ENCODE data around the gene NHS.

Gene NHS

GRCh38 chrX:17456526-17456925, 81.5 kb downstream of the NHS start:
- DNase-seq: no peak

DNA sequence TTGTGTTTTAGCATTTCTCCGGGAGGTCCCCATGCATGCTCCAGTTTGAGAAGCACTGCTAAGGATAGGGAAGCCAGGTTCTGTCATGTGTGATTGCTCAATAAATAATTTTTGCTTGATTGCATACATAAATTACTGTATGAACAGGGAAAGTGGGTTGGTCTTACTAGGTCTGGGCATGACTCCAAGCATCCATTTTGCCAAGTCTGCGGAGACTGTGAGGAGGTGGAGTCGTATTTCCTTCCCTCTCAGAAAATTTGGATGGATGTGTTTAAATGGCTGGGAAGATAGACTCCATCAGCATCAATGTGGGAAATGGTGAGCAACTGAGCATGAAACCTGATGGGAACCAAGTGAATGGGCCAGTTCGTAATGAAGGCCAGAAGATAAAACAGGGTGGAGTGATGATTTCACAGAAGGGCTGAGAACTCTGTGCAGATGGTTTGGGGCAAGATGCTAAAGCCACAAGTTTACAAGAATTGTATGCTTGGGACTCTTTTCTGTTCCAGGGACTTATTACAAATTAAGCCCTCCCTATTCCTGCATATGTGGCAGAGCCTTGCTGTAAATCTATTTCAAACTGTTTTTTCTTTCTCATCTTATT, 84.1 kb downstream of the NHS start:
- DNase-seq: no peak

- no peak for DNase-seq
Measured at GRCh38 chrX:17459661-17460060, 84.7 kb downstream of the NHS start.

DNA sequence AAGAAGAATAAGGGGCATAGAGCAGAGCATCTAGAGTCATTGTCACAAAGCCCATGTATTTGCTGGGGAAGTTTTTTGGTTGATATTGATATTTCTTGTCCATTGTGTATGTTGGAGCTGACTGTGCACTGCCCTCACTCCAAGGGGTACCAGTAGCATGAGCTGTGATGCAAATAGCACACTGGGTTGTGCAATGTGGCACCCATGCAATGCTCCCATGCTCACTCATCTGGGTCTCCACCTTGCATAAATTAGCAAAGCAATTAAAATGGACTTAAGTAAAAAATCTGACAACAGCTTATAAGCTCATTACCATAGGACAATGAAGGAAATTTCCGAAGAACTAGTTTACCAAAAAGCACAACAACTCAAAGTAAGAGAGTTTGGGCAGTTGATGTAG, 87.9 kb downstream of the NHS start:
- no peak for DNase-seq

DNA sequence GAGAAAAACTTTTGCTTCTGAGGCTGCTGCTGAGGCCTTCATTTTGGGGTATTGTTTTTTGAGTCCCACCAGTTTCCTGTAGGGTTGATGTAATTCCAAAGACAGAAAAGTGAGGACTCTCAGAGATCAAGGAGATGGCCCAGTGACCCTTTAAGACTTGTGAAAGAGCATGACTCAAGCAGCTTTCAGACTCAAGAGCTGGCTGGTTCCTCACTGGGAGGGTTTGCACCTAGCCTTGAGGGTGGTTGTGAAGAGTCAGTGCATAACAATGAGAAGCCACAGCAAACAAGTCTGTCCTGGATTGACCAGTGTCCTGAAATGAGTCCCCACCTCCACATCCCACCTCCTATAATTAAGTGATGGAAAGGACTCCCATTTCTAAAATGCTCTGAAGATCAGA, 89.2 kb downstream of the NHS start:
- DNase-seq: no peak

DNA sequence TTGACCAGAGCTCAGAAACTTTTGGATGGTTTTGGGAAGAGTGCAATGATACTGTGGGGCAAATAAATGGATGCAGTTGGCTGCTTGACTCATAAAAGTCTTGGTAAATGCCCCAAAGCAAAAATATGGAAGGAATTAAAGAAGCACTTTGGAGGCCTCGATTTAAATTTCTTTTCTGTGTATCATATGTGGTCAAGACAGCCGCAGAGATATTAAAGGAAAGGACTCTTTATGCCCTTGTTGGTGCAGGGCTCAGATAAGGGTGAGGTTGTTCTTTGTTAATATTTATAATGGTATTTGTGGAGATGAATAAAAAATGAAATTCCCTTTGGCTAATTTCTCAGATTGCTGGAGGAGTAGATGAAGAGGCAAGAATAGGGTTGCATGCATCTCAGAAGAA, 90.2 kb downstream of the NHS start:
- no peak for DNase-seq

- DNase-seq: no peak
Measured at GRCh38 chrX:17465802-17466201, 90.8 kb downstream of the NHS start.

- no peak for DNase-seq
Measured at GRCh38 chrX:17470136-17470535, 95.1 kb downstream of the NHS start.

GRCh38 chrX:17471121-17471520, 96.1 kb downstream of the NHS start:
- DNase-seq: no peak

DNA sequence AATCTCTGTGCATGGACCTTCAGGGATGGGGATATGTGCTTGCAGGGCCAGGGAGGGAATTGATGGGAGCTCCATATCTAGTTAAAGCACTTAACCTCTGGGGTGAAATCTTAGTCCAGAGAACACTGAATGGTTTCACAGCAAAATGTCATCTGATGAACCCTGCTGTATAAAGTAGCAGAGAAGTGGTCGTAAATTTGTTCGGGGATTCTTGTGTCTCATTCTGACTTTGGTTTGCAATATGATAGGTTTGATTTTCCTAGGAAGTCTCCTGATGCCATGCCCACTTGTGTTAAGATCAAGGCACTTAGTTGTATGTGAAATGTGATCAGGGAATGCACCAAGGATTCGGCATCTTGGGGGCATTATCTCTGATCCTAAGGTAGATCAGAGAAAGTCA, 96.9 kb downstream of the NHS start:
- DNase-seq: no peak

DNA sequence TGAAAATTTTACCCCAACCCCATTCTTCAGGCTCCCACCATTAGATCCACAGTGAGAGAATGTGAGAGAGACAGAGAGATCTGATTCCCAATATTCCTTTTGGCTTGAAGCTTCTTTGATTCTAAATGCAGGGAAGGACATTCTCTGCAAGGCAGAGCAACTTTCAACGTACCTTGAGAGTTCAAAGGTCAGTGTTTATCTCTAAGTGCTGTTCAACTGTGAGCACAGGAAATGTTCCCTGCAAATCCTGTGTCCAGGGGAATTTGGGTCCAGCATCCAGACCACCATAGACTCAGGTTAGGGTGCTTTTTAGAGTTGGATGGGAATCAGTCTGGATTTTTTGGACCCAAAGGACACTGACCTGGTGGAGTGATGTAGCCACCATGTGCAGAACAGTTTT, 97.4 kb downstream of the NHS start:
- DNase-seq: no peak

GRCh38 chrX:17473021-17473420, 98.0 kb downstream of the NHS start:
- DNase-seq: no peak

GRCh38 chrX:17474892-17475291, 99.9 kb downstream of the NHS start:
- no peak for DNase-seq

DNA sequence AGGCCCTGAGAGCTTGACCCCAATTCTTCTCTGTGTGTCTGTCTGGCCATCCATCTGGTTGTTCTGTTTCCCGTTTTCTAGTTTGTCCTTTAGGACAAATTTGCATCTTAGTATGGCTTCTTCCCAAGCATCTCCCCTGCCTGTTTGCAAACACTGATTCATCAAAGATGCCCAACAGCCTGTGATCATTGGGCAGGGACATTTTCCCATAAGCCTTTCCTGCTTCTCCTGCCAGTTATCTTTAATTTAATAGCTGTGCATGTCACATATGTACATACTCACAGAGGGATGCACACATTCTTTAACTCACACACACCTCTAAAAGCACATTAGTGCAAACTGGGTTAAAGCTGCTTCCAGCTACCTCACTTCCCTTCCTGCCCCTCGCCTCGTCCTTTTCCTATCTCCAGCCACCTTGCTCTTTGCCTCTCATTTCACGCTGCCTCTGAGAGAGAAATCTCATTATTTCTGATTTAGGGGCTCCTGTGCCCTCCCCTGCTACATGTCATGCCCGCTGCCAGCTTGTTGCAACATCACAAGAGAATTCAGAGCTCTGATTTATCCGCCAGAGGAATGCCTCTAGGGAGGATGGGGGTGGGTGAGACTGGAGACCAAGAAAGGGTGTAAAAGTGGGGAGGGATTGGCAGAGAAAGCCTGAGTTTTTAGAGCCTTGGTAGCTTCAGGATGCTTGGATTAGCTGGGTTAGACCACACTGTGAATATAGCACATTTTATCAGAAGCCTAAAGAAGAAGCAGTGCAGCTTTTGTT, 100.6 kb downstream of the NHS start:
- DNase-seq: no peak

DNA sequence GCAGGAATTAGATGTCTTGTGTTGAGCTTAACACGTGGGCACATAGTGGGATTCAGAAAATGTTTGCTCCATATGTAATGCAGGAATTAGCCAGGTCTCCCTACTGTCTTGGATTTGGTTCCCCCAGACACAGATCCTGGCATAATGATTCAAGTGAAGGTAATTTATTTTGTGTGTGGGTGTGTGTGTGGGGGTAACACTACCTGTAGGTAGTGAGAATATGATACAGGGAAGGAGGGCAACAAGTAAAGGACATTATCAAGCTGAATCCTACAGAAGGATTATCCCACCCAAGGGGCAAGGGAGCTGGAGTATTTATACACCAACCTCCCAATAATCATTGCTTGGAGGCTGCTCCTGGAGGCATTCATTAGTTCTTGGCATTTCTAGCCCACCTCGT, 101.4 kb downstream of the NHS start:
- no peak for DNase-seq

GRCh38 chrX:17481086-17481485, 106.1 kb downstream of the NHS start:
- no peak for DNase-seq

GRCh38 chrX:17484592-17484991, 109.6 kb downstream of the NHS start:
- DNase-seq: no peak

DNA sequence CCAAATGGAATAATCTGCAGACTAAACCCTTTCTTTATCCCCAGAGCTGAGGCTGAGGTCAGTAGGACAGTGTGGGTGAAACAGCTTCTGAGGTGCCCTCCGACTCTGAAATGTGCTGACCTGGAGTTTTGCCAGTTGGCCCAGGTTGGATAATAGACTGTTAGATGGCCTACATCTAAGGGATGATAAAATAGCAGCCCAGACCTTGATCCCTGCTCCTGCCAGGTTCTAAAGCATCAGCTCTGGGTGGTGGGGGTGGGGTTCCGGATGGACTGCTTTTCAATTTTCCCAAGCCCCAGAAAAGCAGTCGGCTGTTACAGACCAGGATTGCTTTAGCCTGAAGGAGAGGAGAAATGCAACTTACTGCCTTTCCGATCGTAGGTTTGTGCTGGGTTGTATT, 110.4 kb downstream of the NHS start:
- no peak for DNase-seq

DNA sequence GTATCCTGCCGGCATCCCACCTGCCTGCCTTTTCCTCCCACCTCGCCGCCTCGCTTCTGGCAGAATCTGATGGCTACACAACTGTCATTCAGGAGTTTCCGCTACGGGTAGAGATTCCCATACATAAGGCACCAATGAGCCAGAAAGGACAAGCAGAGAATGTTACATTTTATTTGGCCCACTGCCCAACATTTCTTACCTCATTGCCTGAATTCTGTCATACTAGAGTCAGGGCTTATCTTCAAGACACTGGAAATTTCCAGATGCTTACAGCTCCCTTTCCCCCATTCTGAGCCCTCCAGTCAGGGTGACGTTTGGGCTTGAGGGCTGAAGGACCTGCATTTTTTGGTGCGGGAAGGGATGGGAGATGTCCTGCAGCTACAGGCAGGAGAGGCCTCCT, 113.0 kb downstream of the NHS start:
- no peak for DNase-seq

- DNase-seq: no peak
Measured at GRCh38 chrX:17494216-17494615, 119.2 kb downstream of the NHS start.

GRCh38 chrX:17495052-17495451, 120.1 kb downstream of the NHS start:
- no peak for DNase-seq

DNA sequence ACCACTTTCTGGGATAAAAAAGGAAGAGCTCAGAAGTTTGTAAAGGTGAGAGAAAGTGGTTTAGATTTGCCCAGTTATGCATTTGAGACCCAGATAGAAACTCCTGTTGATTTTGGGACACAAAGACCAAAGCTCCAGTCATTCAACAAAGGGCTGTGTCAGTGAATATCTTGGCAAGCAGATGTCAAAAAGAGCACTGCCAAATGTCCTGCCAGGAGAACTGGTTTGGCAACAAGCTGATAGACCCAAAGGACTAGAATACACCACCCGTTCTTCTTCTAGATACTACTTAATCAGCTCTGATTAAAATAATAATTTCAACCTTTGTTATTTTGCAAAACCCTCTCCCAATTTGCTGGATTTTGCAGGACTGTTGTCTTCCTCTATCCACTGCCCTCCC, 121.4 kb downstream of the NHS start:
- DNase-seq: no peak

DNA sequence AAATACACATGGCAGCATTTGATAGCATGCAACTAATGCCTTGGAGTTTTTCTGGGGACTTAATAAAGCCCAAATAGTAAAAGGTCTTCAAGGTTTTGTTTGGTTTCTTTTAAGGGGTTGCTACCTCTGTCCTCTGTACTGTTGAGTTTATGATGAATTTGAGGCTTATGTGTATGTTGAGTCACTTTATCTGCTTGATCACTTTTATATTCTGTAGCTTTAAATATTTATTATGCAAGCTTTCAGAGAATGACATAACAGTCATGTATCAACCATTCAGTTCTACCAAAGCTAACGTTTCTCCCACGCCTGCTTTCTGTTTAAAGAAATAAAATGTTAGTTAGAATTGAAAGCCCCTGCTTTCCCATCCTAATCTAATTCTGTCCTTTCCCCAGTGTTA, 122.2 kb downstream of the NHS start:
- DNase-seq: no peak

DNA sequence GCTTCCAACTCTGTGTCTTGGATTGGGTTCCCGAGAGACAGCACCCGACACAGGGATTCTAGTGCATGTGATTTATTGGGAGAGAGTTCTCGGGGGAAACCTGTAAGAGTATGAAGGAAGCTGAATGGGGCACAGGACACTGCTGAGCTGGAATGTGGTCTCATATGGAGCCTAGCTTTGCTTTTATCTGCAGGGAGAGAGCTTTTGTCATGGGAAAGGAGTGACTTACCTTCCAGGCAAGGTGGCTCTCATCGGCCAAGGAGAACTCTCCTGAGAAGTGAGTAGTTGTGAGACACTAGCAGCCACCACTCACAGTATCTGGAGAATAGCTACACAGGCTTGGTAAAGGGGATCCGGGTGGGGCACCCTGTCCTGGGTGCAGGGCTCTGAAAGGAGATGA, 124.5 kb downstream of the NHS start:
- DNase-seq: no peak

GRCh38 chrX:17500145-17500579, 125.2 kb downstream of the NHS start:
- no peak for DNase-seq
